ELF-1 (cell line): Measurements from ENCODE around the gene TSNAX.
A peak's percentile ranks its signal among the peaks of the same experiment; 100 is the strongest.

Source experiments
- DNase-seq: peaks from one replicate; pipeline ENCODE4 v3.0.0-alpha.2; 2016; ENCODE audit warnings: low read depth, low spot score

Gene TSNAX

DNA sequence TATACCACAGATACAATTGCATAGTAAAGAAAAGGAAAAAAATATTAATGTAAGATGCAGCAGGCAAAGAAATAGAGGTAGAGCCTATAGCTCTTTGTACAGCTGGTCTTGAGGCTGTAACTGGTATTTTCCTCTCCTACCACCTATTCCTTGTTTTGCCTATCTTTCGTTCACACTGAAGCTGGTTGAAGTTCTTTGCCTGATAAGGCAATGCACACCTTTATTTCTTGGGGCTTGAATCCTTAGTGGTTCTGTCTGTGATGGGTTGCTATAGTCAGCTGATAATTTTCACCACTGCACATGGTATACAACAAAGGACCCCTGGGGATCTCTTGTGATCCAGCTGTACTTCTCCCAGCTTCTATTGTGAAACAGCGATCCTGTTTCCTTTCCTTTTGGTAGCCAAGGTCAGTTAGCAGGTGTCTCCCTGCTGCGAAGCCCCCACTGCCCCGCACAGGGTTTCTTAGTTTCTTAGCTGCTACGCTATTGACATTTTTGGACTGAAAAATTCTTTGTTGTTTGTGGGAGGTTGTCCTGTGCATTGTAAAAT, 9.9 kb upstream of the TSNAX start:
- DNase-seq: no peak

DNA sequence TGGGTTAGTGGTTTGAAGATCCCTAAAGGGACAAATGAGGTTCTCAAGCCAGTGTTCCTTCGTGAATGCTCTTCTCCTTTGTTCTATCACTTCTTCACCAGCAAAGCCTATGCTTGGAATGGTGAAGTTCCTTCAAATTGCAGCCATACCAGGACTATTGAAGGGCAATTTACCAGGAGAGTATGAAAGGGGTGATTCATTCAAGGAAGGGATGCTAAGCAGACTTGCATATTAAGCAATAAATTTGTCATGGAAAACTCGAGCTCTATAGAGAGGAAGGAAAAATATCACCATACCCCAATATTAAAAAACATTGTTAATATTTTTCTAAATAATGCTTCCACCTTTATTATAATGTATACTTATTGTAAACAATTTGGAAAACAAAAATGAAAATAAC, 9.3 kb upstream of the TSNAX start:
- no peak for DNase-seq

DNA sequence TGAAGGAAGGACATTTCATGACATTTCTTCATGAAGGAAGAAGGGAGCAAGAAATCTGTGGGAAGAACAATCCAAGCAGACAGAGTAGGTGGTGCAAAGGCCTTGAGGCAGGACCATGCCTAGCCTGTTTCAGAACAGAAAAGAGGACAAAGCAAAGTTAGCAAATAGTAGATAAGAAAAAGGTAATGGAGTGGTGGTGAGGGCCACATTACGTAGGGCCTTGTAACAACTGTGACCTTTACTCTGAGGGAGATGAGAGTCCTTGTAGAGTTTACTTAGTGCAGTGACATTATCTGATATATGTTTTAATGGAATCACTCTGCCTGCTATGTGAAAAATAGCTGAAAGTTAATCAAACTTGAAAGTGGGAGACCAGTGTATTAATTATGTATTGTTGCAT, 6.4 kb upstream of the TSNAX start:
- DNase-seq: no peak

DNA sequence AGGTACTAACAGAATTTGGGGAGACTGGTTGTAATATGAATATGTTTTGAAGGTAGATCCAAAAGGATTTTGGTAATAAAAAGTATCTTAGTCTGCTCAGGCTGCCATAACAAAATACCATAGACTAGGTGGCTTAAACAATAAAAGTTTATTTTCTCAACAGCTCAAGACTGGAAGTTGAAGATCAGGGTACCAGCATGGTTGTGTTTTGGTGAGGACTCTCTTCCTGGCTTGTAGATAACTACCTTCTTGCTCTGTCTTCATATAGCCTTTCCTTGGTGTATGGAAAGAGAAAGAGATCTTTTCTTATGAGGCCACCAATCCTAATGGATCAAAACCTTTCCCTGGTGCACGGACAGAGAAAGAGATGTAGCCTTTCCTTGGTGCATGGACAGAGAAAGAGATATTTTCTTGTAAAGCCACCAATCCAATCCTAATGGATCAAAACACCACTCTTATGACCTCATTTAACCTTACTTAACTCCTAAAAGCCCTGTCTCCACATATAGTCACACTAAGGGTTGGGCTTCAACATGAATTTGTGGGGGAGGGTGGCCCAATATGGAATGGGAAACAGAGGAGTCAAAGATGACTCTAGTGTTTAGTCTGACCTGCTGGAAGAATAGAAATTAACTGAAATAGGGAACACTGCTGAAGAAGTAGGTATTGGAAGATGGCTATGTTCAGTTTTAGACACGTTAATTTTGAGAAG, 5.4 kb upstream of the TSNAX start:
- no peak for DNase-seq

DNA sequence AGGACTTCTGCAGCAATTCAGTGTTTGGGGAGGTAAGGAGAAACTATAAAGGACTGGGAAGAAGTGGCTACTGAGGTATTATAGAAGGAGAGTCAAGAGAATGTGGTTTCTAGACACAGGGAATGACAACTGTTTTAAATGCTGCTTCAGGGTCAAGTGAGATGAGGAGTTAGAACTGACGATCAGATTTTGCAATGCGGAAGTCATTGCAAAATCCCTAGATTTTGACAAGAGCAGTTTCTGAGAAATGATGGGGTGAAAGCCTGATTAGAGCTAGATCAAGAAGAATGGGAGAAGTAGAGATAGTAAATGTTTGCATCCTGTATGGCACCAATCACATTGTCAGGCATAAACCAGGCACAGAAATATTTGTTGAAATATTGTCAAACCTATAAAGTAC, 4.7 kb upstream of the TSNAX start:
- DNase-seq: no peak

DNA sequence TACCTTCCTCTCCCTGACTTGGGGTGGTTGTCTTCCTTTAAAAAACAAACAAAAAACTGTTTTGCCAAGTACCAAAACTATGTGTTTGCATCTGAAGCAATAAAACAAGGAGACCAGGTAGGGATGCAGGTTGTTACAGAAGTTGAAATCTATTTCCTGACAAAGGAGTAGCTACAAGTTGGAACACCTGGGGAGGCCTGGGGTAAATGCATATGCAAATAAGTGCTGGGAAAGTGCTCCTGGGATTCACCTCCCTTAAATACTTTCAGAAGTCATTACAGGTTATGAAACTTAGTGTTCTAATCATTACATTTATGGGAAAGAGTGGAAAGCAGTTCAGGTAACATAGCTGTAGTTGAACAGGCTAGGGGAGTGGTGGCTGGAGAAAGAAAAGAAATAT, 1.9 kb upstream of the TSNAX start:
- DNase-seq: no peak

DNA sequence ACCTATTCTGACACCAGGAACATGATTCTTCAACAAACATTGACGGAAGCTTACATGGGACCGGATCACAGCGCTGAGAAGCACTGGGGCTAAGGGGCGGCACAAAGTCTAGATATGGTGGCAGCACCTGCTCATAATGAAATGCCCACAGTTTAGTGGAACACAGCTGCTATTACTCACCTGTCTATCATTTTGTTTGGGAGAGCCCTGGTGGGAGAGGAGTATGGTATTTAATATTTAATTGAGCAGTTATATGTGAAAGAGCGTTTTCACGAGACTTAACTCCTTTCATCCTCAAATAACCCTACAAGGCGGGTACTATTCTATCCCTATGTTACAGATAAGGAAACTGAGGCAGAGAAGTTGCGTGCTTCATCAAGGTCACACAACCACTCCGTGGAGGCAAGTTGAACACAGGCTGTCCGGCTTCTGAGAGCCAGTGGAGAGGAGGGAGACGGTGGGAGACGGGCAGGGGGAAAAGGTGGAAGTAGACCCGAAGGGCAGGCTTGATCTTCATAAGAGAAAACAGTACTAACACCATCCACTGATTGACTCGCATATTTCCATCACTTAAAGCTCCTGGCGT, 790 bp upstream of the TSNAX start:
- no peak for DNase-seq

DNA sequence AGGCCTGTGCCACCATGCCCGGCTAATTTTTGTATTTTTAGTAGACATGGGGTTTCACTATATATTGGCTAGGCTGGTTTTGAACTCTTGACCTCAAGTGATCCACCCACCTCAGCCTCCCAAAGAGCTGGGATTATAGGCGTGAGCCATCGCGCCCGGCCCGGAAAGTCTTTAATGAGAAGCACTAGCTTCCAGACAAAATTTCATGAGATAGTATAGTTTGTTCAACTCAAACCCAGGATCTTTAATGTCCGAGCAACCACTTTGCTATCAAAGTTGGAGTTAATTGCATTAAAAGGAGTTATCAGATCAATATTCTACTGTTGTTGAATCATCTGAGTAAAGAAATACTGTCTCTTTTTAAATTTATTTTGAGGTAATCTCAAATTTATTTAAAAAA, 4.8 kb downstream of the TSNAX start:
- DNase-seq: no peak

DNA sequence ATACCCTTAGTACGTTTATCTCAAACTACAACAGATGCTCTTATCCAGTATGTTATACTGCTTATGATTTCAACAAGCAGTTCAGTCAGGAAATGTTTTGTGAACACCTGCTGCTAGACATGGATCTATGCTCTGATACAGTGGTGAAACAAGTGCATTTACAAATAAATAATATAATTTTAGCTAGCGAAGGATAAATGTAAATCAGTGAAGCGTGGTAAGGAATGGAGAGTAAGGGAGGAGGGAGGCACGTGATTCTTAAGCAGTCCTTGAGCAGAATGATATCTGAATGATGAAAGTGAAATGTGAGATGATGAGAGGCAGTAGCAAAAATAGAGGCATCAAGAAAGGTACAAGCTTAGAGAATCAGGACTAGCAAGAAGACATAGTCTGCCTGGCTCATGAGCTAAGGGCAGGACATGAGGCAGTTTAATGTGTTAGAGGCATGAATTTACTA, 6.3 kb downstream of the TSNAX start:
- DNase-seq: no peak

DNA sequence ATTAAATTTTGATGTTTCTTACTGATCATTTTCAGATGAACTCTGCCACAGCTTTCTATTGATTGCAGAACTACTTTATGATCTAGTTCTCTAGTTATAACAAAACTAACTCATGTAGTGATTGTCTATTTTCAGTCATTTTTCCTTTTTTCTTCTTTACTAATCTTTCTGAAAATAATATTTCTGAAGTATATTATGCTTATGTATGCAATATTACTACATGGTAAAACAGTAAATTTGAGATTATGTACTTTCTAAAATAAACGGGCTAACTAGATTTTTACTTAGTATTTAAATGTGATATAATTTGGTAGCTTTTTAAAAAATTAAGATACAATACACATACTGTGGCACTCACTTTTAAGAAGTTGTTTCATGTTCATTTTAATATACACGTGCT, 7.6 kb downstream of the TSNAX start:
- no peak for DNase-seq

DNA sequence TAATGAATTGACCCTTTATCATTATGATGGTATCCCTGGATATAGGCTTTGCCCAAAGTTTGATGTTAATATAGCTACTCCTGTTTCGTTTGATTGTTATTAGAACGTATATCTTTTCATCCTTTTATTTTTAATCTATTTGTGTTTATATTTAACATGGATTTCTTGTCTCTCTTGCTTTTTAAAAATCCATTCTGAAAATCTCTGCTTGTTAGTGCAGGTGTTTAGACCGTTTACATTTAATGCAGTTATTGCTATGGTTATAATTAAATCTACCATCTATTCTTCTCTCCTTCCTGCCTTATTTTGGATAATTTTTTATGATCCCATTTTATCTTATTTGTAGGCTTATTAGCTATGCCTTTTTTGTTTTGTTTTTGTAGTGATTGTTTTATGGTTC, 12.4 kb downstream of the TSNAX start:
- DNase-seq: no peak

DNA sequence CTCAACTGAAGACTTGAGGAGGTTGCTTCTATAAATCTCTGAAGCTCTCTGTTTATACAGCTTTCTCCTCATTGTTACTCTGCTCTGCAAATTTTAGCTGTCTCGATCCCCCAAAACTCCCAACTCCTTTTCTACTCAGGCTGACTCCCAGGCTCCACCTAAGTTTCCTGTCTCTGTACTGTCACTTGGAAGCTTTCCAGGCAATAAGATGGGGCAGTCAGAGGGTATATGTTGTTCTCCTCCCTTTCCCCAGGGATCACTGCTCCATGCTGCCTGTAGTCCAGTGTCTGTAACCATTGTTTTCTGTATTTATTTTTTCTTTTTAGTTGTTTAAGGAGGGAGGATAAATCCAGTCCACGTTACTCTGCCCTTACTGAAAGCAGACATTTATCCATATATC, 13.4 kb downstream of the TSNAX start:
- no peak for DNase-seq

DNA sequence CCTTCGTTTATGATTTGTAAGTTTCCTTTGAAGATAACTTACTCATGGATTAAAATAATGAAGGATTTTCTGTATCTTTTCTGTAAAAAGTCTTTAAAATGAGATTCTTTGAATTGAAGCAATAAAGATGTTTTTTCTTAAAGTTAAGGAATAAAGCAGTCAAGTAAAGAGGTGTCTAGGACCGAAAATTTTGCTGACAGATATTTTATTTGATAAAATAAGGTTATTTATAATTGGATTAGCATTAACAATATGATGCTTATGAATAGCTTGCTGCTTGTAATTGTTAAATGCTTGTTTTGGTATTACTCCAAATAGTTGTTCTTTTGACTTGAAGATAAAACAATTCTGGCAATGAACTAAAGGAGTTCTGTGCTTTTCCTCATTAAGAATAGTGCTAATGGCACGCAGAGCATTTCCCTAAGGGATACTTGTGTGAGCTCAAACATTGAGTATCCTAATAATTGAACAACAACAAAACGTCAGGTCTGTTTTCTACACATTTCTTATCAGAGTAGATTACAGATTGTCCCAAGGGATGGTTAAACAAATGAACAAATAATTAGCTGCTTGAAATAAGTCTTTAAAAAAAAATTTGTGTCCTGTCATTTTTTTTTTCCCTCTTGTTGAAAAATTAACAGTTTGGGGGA, 16.6 kb downstream of the TSNAX start:
- no peak for DNase-seq

DNA sequence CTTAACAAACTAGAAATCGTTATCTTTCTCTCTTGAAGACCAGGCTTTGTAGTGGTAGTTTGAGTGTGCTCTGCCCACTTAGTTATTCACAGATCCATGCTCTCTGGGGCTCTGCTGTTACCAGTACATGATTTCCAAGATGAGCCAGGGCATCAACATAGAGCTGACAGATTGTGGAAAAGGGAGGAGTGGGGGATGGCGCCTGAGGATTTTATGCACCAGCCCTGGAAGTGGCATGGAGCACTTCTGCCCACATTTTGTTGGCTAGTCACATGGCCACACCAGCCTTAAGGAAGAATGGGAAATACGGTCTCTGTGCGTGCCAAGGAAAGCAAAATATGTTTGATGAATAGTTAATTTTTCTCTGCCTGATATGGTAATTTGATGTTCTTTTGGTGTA, 18.2 kb downstream of the TSNAX start:
- no peak for DNase-seq

DNA sequence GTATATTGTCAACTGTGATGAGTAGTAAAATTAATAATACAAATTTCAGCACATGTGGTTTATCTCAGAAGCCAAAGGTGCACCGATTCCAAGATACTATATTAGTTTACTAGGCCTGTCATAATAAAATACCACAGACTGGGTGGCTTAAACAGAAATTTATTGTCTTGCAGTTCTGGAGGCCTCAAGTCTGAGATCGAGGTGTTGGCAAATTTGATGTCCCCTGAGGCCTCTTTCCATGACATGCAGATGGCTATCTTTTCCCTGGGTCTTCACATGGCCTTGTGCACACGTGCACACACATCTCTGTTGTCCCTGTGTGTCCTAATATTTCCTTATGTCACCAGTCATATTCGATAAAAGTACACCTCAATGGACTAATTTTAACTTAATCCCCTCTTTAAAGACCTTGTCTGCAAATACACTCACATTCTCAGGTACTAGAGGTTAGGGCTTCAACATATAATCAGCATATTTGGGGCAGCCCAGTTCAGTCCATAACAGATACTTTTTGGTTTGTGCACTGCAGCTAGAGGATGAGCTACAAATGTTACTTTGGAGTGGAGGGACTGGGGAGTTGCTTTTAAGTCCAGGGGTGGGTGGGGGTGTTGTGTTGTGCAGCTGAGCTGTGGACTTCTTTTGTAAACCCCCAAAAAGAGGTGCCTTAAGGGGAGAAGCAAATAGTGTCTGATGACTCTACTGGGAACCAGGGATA, 21.4 kb downstream of the TSNAX start:
- no peak for DNase-seq

DNA sequence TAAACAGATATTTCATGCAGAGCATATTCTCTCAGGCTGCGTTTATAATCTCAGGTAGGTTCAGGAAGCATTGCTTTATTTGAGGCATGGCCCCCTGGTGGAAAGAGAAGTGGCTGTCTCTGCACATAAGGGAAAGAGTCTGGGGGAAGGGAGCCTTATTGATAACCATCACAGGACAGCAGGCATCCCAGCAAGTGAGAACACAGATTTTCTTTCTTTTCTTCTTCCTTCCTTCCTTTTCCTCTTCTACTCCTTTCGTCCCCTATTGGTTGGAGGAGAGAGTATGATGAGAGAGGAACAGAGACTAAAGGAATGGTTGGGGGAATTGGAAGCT, 21.9 kb downstream of the TSNAX start:
- DNase-seq: peak; percentile 39

DNA sequence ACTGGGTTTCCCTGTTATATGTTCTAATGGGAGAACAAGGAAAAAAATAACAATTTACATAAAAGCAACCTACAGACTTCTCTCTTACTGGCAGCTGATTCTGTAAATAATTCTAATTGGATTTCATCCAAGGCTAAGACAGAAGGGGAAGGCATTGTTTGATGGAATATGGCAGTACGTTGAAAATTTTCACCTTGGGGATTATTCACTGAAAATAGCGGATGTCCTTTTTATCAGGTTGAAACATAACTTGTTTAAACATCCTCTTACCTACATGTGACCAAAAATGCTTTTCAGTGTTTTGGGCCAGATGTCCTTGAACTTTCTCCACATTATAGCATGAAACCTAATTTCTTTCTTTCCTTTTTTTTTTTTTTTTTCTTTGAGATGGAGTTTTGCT, 24.9 kb downstream of the TSNAX start:
- no peak for DNase-seq

DNA sequence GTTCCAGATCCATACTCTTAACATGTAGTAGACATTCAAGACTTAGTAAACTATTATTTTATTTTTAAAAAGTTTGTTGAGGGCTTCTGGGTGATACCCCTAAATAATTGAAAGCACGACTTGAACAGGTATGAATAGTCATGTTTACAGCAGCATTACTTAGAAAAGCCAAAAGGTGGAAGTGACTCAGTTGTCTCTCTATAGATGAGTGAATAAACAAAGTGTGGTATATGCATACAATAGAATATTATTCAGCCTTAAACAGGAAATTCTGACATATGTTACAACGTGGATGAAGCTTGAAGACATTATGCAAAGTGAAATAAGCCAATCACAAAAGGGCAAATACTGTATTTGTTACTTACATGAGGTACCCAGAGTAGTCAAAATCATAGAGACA, 26.5 kb downstream of the TSNAX start:
- no peak for DNase-seq

DNA sequence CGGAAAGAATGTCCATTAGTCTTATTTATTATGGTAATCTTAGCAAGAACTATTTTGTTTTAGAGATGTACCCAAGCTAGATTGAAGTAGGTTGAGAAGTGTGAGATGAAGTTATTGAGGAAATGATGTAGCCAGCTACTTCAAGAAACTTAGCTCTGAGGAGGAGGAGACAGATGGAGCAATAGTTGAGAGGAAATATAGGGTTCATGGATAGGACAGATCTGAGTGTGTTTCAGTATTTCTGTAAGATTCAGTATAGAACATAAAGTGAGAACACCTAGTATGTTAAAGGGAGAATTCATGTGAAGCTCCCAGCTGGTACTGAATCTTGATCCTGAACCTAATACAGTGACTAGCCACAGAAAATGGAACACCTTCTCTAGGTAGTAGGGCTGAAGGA, 28.9 kb downstream of the TSNAX start:
- DNase-seq: no peak

DNA sequence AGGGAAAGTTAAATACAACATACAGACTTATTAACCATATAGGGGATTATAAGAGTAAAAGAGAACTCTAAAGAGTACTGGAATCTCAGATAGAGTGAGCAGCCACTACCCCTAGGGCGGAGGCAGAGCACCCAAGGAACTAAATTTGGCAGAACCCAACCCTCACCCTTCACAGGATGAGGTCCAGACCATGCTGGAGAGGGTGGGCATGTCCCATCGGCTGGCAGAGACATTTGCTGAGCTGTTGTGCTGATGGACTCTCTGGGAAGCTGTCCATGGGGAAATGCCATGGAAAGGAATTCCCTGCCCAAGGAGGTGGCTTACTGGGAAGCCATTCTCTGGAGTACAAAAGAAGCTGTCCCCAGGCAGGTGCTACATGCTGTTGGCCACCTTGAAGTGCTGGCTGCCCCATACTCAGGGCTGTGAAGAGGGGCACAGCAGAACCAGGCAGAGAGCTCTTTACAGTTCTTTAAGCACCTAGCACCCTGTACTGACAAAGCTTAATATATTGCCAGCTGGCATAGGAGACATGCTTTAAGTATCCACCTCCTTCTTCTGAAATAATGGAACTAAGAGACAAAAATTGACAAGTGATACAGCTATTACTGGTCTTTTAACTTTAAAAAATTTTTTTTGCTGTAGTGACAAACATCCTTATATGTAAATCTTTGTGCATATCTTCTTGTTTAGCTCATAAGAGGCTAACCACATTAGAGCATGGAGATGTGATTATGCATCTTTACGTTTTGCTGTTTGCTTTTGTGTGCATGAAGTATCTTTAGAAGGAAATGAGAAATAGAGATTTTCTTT, 29.6 kb downstream of the TSNAX start:
- peak; percentile 2 for DNase-seq

DNA sequence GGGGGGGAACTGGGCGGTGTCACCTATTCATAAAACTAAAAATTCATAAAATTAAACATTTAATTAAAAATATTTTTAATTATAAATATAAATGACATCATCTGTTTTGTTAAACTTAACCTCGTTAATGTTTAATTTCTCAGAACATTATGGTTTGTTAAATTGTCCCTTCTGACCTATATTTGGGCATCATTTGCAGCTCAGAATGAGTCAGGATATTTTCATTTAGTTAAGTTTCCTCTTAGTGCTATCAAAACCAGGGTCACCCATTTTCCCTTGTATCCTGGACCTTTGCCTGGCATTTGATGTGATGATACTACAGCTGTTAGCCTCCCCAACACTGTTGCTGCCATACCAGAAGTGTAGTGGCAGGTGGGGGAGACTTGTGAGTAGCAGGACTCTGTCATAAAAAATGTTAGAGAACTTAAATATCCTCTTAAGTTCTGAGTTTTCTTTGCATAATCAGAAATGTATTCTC, 30.3 kb downstream of the TSNAX start:
- no peak for DNase-seq
